B cell (primary cell): ENCODE measurements around the gene VNN1. TPM values are rescaled to one million over a fixed set of nuclear protein-coding genes. Genes with fewer than 3 reads are reported as not detected.
A peak's percentile ranks its signal among the peaks of the same experiment; 100 is the strongest.

Experiments
- ATAC-seq: fragments of 200-7000 bp; cut with Tn5 transposase; one replicate; pipeline ENCODE4 v1.10.0; 2021; ENCODE audit warnings: low read depth, mild to moderate bottlenecking, moderate number of reproducible peaks, moderate library complexity
- CTCF ChIA-PET: fragments of 350-600 bp; sonication (Branson Sonifier 250); formaldehyde crosslinking; loops from one replicate; lab custom pipeline; 2021; ENCODE audit warnings: antibody characterized with exemption, inconsistent platforms; lab: Charles Lee
- POLR2A ChIA-PET: fragments of 350-600 bp; sonication (Branson Sonifier 250); formaldehyde crosslinking; loops from one replicate; lab custom pipeline; 2021; ENCODE audit warnings: antibody characterized with exemption; lab: Charles Lee
- DNase-seq: peaks from one replicate; pipeline ENCODE4 v3.0.0; 2013
- H2AFZ ChIP-seq: 2 replicates; pipeline ENCODE4 v1.6.1; 2012; ENCODE audit warnings: mild to moderate bottlenecking, low read depth, low read length; ENCODE audit not compliant: insufficient read depth, poor library complexity, severe bottlenecking
- H3K27ac ChIP-seq, 2 donors: 1 replicate in 1 of 2; 2 replicates in 1 of 2; pipeline ENCODE4 v1.5.1; 2012 to 2013; ENCODE audit warnings: low read length in 2 of 2, mild to moderate bottlenecking in 2 of 2, moderate library complexity in 1 of 2
- H3K27me3 ChIP-seq, 4 experiments: fragments of 200-600 bp in 1 of 4; sonication (generic) in 1 of 4; replicated peaks in 1 of 4; 1 replicate in 2 of 4; 2 replicates in 2 of 4; pipeline versions ENCODE4 v1.6.1 to v1.7.0; 2013 to 2016; ENCODE audit warnings: low read length in 3 of 4, mild to moderate bottlenecking in 2 of 4, mixed read lengths in 1 of 4, moderate library complexity in 1 of 4; ENCODE audit not compliant: insufficient read depth in 4 of 4, control insufficient read depth in 3 of 4; ENCODE audit errors: control extremely low read depth in 1 of 4
- H3K36me3 ChIP-seq, 2 experiments: replicated peaks in 1 of 2; 1 replicate in 1 of 2; 2 replicates in 1 of 2; pipeline versions ENCODE4 v1.6.1 to v1.7.1; 2013; ENCODE audit warnings: low read length in 1 of 2; ENCODE audit not compliant: insufficient read depth in 2 of 2, control insufficient read depth in 1 of 2; ENCODE audit errors: control extremely low read depth in 1 of 2, extremely low read depth in 1 of 2
- H3K4me1 ChIP-seq, 2 donors: fragments of 200-600 bp in 1 of 2; sonication (generic) in 1 of 2; 1 replicate in 1 of 2; 2 replicates in 1 of 2; pipeline versions ENCODE4 v1.5.1 to v1.6.1; 2013 to 2017; ENCODE audit warnings: low read length in 2 of 2; ENCODE audit not compliant: control insufficient read depth in 2 of 2, insufficient read depth in 2 of 2
- H3K4me2 ChIP-seq: replicated peaks from 2 replicates; pipeline ENCODE3; 2012; ENCODE audit warnings: mild to moderate bottlenecking, low read depth, low read length; ENCODE audit not compliant: poor library complexity, severe bottlenecking
- H3K4me3 ChIP-seq, 5 experiments: fragments of 200-600 bp in 1 of 5; sonication (generic) in 1 of 5; 1 replicate in 3 of 5; 2 replicates in 2 of 5; pipeline versions ENCODE4 v1.5.1 to v1.7.0; 2011 to 2016; ENCODE audit warnings: low read length in 4 of 5, mild to moderate bottlenecking in 4 of 5, low read depth in 2 of 5, control low read depth in 1 of 5, moderate library complexity in 1 of 5; ENCODE audit not compliant: insufficient read depth in 1 of 5; ENCODE audit errors: control extremely low read depth in 1 of 5, extremely low read depth in 1 of 5
- H3K79me2 ChIP-seq: fragments of 200-600 bp; sonication (generic); one replicate; pipeline ENCODE4 v1.6.0; 2016; ENCODE audit warnings: low read length; ENCODE audit not compliant: control insufficient read depth, insufficient read depth
- H3K9ac ChIP-seq: fragments of 200-600 bp; sonication (generic); 2 replicates; pipeline ENCODE4 v1.6.1; 2017; ENCODE audit warnings: mild to moderate bottlenecking, low read length, moderate library complexity
- H3K9me3 ChIP-seq, 3 donors: one replicate each; pipeline versions ENCODE4 v1.6.1 to v1.7.1; 2013; ENCODE audit warnings: low read length in 2 of 3; ENCODE audit not compliant: control insufficient read depth in 2 of 3, insufficient read depth in 1 of 3; ENCODE audit errors: control extremely low read depth in 1 of 3
- H4K20me1 ChIP-seq: 2 replicates; pipeline ENCODE4 v1.6.0; 2012; ENCODE audit warnings: mild to moderate bottlenecking, low read length; ENCODE audit not compliant: insufficient read depth, control insufficient read depth, poor library complexity, severe bottlenecking
- H3K27ac Mint-ChIP-seq: one replicate; pipeline ENCODE4 v1.8.0; 2021; ENCODE audit warnings: mixed read lengths
- H3K27me3 Mint-ChIP-seq: one replicate; pipeline ENCODE4 v1.8.0; 2021; ENCODE audit warnings: mixed read lengths
- H3K4me1 Mint-ChIP-seq: one replicate; pipeline ENCODE4 v1.8.0; 2021; ENCODE audit warnings: mixed read lengths
- H3K4me3 Mint-ChIP-seq: one replicate; pipeline ENCODE4 v1.8.0; 2021; ENCODE audit warnings: mixed read lengths
- H3K9me3 Mint-ChIP-seq: one replicate; pipeline ENCODE4 v1.8.0; 2022; ENCODE audit warnings: mixed read lengths; ENCODE audit not compliant: insufficient read depth
- EZH2 ChIP-seq: IDR thresholded peaks from 2 replicates; pipeline ENCODE4 v1.6.1; 2012; ENCODE audit warnings: borderline replicate concordance, low read depth, mild to moderate bottlenecking, moderate library complexity, low read length; ENCODE audit not compliant: insufficient read depth, poor library complexity, severe bottlenecking
- WGBS: methylation state at CpG from one replicate; pipeline ENCODE4 v1.1.5; 2013; ENCODE audit warnings: missing lambda C conversion rate; ENCODE audit not compliant: insufficient coverage; 5-methylcytosine and 5-hydroxymethylcytosine counted together
- intact Hi-C: fragments of 100-400 bp; cut with micrococcal nuclease; formaldehyde crosslinking; loops from one replicate; pipeline ENCODE4 v1.10.0; 2022
- polyA plus RNA-seq: library from polyadenylated mRNA; depleted of rRNA; stranded (reverse); fragments of >200 nt; gene quantifications from 2 replicates; pipeline ENCODE4 v1.2.3, GENCODE V29; 2012
- total RNA-seq, 2 donors: library from RNA; stranded (reverse); fragments of 120-200 nt in 1 of 2; gene quantifications; 1 replicate in 1 of 2; 2 replicates in 1 of 2; pipeline versions ENCODE4 v1.2.3 to v1.2.4, GENCODE V29; 2013 to 2022
- TF ChIP-seq, protein P1 (sequence below): fragments of 200-600 bp; IDR thresholded peaks from one replicate; pipeline ENCODE4 v1.8.0; 2022; ENCODE audit warnings: antibody characterized with exemption, mild to moderate bottlenecking

The VNN1 gene
- total and polyA plus RNA-seq, 2 donors (not counting 1 experiment from before 2014, with no cell fraction given): 0.04 TPM; not detected in 1

DNA sequence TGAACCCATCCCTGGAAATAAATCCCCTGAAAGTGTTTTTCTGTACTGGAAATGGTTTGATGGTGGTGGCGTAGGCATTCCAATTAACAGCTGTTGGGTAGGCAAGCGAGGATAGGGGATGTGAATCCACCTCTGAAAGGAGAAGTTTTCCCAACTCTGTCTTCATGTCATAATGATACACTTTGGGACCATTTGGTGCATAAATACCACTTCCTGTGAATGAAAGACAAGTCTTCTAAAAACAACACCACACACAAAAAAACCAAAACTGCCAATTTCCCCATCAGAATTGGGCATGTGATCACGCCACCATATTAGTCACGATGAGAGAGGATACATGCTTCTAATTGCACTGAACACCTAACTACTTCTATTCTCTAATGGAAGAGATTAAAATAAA, 37.5 kb upstream of the VNN1 start:
- Histone ChIP-seq H3K79me2 (no peaks in the 10 kb centered on the region), H3K9me3 (no peaks in the 10 kb centered on the region), H3K4me3 (no peak overlapping the region), H3K4me2 (peak overlapping the region; percentile 32), H3K27ac (peak overlapping the region; percentile 50 to 73), H4K20me1 (no peaks in the 10 kb centered on the region), H3K9ac (no peak overlapping the region), H3K36me3 (peaks cover 9 to 60% of the 10 kb centered on the region in 2 experiments), H3K27me3 (no peaks in the 10 kb centered on the region), H2AFZ (peak overlapping the region; percentile 35), H3K4me1 (peaks cover 12 to 34% of the 10 kb centered on the region in 2 donors)
- intact Hi-C loops: no loop called here
- H3K9me3 Mint-ChIP-seq: no peaks in the 10 kb centered on the region
- peaks cover 27% of the 10 kb centered on the region for H3K4me1 Mint-ChIP-seq
- no peaks in the 10 kb centered on the region for H3K27me3 Mint-ChIP-seq
- peak; percentile 37 for DNase-seq
- peak overlapping the region; percentile 38 for H3K4me3 Mint-ChIP-seq
- ChIA-PET POLR2A (interaction anchor here (0.5 to 0.7 kb wide), 2 partner anchors 9 to 63 kb away, joined by 3 read pairs; partner anchors contain the start of gene RPS12), CTCF (interaction anchor here (0.7 to 1.2 kb wide), 3 partner anchors 10 to 16 kb away, joined by 3 to 4 read pairs (median 3); no protein-coding TSS in a partner anchor)
- no peak for ATAC-seq
- H3K27ac Mint-ChIP-seq: peak overlapping the region; percentile 85
- TF ChIP-seq, protein P1, sequence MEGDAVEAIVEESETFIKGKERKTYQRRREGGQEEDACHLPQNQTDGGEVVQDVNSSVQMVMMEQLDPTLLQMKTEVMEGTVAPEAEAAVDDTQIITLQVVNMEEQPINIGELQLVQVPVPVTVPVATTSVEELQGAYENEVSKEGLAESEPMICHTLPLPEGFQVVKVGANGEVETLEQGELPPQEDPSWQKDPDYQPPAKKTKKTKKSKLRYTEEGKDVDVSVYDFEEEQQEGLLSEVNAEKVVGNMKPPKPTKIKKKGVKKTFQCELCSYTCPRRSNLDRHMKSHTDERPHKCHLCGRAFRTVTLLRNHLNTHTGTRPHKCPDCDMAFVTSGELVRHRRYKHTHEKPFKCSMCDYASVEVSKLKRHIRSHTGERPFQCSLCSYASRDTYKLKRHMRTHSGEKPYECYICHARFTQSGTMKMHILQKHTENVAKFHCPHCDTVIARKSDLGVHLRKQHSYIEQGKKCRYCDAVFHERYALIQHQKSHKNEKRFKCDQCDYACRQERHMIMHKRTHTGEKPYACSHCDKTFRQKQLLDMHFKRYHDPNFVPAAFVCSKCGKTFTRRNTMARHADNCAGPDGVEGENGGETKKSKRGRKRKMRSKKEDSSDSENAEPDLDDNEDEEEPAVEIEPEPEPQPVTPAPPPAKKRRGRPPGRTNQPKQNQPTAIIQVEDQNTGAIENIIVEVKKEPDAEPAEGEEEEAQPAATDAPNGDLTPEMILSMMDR: no peak
- no peak for TF ChIP-seq EZH2
- WGBS: 33% methylated on average over 1 of the region's 4 CpGs

GRCh38 chr6:132750455-132751248, 36.8 kb upstream of the VNN1 start:
- Histone ChIP-seq H4K20me1 (no peaks in the 10 kb centered on the region), H3K9ac (no peak overlapping the region), H3K27me3 (no peaks in the 10 kb centered on the region), H3K79me2 (no peaks in the 10 kb centered on the region), H3K4me1 (peaks cover 12 to 31% of the 10 kb centered on the region in 2 donors), H3K4me3 (no peak overlapping the region), H3K36me3 (peaks cover 9 to 66% of the 10 kb centered on the region in 2 experiments), H3K27ac (peak overlapping the region; percentile 50 to 73), H3K9me3 (no peaks in the 10 kb centered on the region), H3K4me2 (peak overlapping the region; percentile 32), H2AFZ (peak overlapping the region; percentile 35)
- Mint-ChIP-seq H3K4me1 (peaks cover 25% of the 10 kb centered on the region), H3K9me3 (no peaks in the 10 kb centered on the region), H3K27ac (peak overlapping the region; percentile 85), H3K27me3 (no peaks in the 10 kb centered on the region), H3K4me3 (peak overlapping the region; percentile 38)
- CTCF ChIA-PET: interaction anchor here (0.6 to 1.2 kb wide), 4 partner anchors 11 to 29 kb away, joined by 3 to 5 read pairs (median 4); no protein-coding TSS in a partner anchor
- DNase-seq (peak; percentile 32), ATAC-seq (no peak)
- intact Hi-C loops: no loop called here
- WGBS: 85% methylated on average over 2 of the region's 8 CpGs
- TF ChIP-seq EZH2: no peak
- TF ChIP-seq, protein P1: no peak
- POLR2A ChIA-PET: interaction anchor here (0.7 kb wide), 2 partner anchors 10 to 64 kb away, joined by 3 read pairs; partner anchors contain the start of gene RPS12
